ENCODE data around the gene PCIF1.

DNA sequence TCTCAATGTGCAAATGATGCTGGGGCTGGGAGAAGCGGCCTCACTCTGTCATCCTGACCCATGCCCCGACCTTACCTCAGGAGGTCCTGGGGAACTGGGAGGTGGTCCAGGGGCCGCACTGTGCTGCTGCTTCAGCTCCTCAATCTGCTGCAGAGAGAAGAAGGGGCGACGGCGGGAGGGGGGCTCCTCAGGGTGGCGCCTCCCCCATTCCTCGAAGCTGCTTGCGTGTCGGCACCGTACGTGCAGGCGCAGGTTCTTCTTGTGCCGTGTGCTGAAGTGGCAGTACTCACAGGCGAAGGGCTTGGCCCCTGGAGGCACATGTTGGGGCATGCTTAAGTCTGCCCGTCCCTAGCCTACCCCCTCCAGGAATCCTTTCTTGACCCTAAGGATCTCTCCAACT, 24.6 kb downstream of the PCIF1 start:
- TF ChIP-seq, protein P1, sequence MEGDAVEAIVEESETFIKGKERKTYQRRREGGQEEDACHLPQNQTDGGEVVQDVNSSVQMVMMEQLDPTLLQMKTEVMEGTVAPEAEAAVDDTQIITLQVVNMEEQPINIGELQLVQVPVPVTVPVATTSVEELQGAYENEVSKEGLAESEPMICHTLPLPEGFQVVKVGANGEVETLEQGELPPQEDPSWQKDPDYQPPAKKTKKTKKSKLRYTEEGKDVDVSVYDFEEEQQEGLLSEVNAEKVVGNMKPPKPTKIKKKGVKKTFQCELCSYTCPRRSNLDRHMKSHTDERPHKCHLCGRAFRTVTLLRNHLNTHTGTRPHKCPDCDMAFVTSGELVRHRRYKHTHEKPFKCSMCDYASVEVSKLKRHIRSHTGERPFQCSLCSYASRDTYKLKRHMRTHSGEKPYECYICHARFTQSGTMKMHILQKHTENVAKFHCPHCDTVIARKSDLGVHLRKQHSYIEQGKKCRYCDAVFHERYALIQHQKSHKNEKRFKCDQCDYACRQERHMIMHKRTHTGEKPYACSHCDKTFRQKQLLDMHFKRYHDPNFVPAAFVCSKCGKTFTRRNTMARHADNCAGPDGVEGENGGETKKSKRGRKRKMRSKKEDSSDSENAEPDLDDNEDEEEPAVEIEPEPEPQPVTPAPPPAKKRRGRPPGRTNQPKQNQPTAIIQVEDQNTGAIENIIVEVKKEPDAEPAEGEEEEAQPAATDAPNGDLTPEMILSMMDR (conservative IDR thresholded peaks at IDR 0.05; ENCODE audit: low read depth, low read length): no peak
- no peak for TF ChIP-seq EZH2phosphoT487 (IDR thresholded peaks at IDR 0.05; ENCODE audit: borderline replicate concordance, low read length)

Measured in PC-3 (cell line).